Osteocyte (in vitro differentiated cells): ENCODE measurements around the gene GRID1. TPM values are rescaled to one million over a fixed set of nuclear protein-coding genes. Genes with fewer than 3 reads are reported as not detected.

Experiments
- DNase-seq: peaks from one replicate; pipeline ENCODE4 v3.0.0; 2021; ENCODE audit warnings: mixed read lengths; ENCODE audit not compliant: unreplicated experiment; ENCODE audit errors: extremely low spot score
- H3K27ac Mint-ChIP-seq: one replicate; pipeline ENCODE4 v1.8.0; 2021; ENCODE audit warnings: mild to moderate bottlenecking, mixed read lengths; ENCODE audit not compliant: unreplicated experiment
- H3K27me3 Mint-ChIP-seq: one replicate; pipeline ENCODE4 v1.8.0; 2021; ENCODE audit warnings: mixed read lengths; ENCODE audit not compliant: unreplicated experiment
- H3K36me3 Mint-ChIP-seq: one replicate; pipeline ENCODE4 v1.8.0; 2021; ENCODE audit warnings: mixed read lengths; ENCODE audit not compliant: unreplicated experiment
- H3K4me1 Mint-ChIP-seq: one replicate; pipeline ENCODE4 v1.8.0; 2021; ENCODE audit warnings: mixed read lengths; ENCODE audit not compliant: unreplicated experiment
- H3K4me3 Mint-ChIP-seq: one replicate; pipeline ENCODE4 v1.8.0; 2021; ENCODE audit warnings: mild to moderate bottlenecking, moderate library complexity, mixed read lengths; ENCODE audit not compliant: unreplicated experiment
- H3K9me3 Mint-ChIP-seq: one replicate; pipeline ENCODE4 v1.8.0; 2021; ENCODE audit warnings: mixed read lengths; ENCODE audit not compliant: unreplicated experiment
- total RNA-seq: library from RNA; stranded (reverse); gene quantifications from 2 replicates; pipeline ENCODE4 v1.2.1, GENCODE V29; 2021
- TF ChIP-seq, protein P1 (sequence below): fragments of 200-600 bp; sonication (generic); IDR thresholded peaks from 2 replicates; pipeline ENCODE4 v1.5.0; 2021; ENCODE audit warnings: antibody characterized with exemption, mild to moderate bottlenecking, moderate library complexity

GRID1 gene
- total RNA-seq, 1 donor from 2014 or later: 0.11 TPM

DNA sequence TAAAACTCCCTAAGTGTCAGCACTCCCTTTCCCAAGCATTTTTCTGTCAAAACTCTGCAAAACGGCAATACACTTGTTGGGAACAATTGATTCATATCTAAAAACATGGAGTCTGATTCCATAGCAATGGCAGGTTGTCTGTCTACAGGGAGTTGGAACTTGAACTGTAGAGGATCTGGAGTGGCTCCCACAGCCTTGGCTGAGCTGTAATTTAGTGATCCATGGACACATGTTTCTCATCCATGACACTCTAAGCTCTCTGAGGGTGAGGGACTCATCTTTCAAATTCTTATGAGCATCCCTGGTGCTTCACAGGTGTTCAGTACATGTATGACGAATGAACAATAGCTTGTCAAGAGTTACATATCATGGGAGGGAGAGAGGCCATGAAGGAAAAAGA, 466.1 kb downstream of the GRID1 start:
- TF ChIP-seq, protein P1, sequence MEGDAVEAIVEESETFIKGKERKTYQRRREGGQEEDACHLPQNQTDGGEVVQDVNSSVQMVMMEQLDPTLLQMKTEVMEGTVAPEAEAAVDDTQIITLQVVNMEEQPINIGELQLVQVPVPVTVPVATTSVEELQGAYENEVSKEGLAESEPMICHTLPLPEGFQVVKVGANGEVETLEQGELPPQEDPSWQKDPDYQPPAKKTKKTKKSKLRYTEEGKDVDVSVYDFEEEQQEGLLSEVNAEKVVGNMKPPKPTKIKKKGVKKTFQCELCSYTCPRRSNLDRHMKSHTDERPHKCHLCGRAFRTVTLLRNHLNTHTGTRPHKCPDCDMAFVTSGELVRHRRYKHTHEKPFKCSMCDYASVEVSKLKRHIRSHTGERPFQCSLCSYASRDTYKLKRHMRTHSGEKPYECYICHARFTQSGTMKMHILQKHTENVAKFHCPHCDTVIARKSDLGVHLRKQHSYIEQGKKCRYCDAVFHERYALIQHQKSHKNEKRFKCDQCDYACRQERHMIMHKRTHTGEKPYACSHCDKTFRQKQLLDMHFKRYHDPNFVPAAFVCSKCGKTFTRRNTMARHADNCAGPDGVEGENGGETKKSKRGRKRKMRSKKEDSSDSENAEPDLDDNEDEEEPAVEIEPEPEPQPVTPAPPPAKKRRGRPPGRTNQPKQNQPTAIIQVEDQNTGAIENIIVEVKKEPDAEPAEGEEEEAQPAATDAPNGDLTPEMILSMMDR: no peak
- DNase-seq: no peak
- Mint-ChIP-seq H3K36me3 (no peaks in the 10 kb centered on the region), H3K9me3 (peaks cover 4% of the 10 kb centered on the region), H3K27ac (no peak overlapping the region), H3K4me3 (no peak overlapping the region), H3K27me3 (no peaks in the 10 kb centered on the region), H3K4me1 (no peaks in the 10 kb centered on the region)

DNA sequence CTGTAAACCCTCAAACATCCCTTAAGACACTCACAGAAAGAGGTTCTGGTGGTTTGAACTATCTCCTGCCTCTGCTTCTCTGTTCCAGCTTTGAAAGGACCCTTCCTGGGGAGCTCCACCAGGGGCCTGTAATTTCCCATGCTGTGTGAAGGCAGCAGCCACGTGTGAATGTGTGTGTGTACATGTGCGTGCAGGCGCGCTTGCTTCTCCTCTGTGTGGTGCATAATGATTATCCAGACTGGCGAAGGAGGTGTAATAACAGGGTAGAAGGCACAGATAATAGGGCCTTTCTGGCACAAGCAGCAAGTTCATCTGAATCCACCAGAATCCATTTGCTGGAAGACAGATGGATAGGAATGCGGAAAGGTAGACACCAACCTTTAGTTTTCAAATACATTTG, 466.5 kb downstream of the GRID1 start:
- no peaks in the 10 kb centered on the region for H3K27me3 Mint-ChIP-seq
- H3K9me3 Mint-ChIP-seq: peaks cover 4% of the 10 kb centered on the region

DNA sequence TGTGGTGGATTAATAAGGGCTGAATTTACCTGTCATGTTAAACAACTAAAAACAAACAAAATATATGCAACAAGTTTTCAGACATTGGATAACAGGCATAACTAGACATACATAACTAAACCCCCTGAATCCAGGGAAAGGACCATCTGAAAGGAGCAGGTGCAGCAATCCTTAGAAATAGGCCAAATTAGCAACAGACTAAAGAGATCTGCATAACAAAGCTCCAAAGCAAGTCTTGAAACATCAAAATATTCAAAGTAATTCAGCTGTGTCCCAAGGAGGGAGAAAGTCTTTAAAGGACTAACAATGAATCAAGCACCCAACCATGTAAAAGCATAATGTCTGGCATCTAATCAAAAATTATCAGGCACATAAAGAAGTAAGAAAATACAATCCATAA, 475.1 kb downstream of the GRID1 start:
- H3K4me1 Mint-ChIP-seq: no peaks in the 10 kb centered on the region
- no peaks in the 10 kb centered on the region for H3K9me3 Mint-ChIP-seq
- no peak for DNase-seq
- TF ChIP-seq, protein P1: no peak
- no peaks in the 10 kb centered on the region for H3K36me3 Mint-ChIP-seq
- no peak overlapping the region for H3K4me3 Mint-ChIP-seq
- no peak overlapping the region for H3K27ac Mint-ChIP-seq
- no peaks in the 10 kb centered on the region for H3K27me3 Mint-ChIP-seq

More for the DNA sequence above, 466.5 kb downstream of the GRID1 start:
- TF ChIP-seq, protein P1: no peak
- Mint-ChIP-seq H3K27ac (no peak overlapping the region), H3K4me3 (no peak overlapping the region), H3K36me3 (no peaks in the 10 kb centered on the region), H3K4me1 (no peaks in the 10 kb centered on the region)
- DNase-seq: no peak

DNA sequence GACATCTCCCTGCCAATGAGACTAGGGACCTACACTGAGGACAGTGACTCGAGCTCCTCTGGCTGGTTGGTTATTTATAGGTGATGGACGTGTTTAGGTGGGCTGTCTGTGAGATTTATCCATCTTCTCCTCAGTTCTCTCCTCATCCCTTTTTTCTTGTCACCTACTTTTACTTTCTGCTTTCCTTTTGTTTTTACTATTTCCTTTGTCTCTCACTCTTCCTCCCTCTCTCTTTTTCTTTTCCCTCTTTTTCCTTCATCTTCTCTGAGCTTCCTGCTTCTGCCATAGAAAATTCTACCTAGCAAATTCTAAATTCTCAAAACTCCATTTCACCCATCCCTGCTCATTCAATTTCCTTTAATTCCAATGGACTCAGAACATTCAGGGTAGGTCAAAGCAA, 478.0 kb downstream of the GRID1 start:
- no peak overlapping the region for H3K27ac Mint-ChIP-seq
- TF ChIP-seq, protein P1: no peak
- no peak for DNase-seq
- no peaks in the 10 kb centered on the region for H3K27me3 Mint-ChIP-seq
- H3K4me3 Mint-ChIP-seq: no peak overlapping the region
- no peaks in the 10 kb centered on the region for H3K4me1 Mint-ChIP-seq
- H3K9me3 Mint-ChIP-seq: peaks cover 3% of the 10 kb centered on the region
- no peaks in the 10 kb centered on the region for H3K36me3 Mint-ChIP-seq

DNA sequence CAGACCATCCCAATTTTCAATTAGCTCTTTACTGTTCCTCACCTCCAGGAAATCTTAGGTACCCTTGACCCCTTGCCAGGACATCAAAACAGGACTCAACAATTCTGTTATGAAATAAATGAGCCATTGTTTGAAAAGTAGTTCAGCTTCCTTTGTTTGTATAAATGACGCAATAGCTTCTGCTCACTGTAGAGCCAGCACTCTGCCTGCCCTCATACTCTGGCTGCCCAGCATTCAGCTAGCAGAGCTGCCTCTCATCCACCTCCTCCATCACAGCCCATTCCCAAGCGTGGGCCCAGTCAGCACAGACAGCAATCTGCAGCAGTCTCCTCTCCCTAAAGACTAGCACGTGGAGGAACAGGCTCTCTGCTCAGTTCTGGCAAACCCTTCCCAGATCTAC, 478.6 kb downstream of the GRID1 start:
- H3K27me3 Mint-ChIP-seq: no peaks in the 10 kb centered on the region
- no peak overlapping the region for H3K4me3 Mint-ChIP-seq
- peaks cover 9% of the 10 kb centered on the region for H3K9me3 Mint-ChIP-seq
- H3K27ac Mint-ChIP-seq: no peak overlapping the region
- no peak for DNase-seq
- no peaks in the 10 kb centered on the region for H3K36me3 Mint-ChIP-seq
- TF ChIP-seq, protein P1: no peak
- H3K4me1 Mint-ChIP-seq: no peaks in the 10 kb centered on the region
